SKM-1 treated with dmso at 0.1 percent for 144 hours (cell line): ENCODE data around the gene CRMP1.

Source experiments
- DNase-seq: peaks from one replicate; lab custom pipeline; 2025; ENCODE audit not compliant: unreplicated experiment; lab: John Stamatoyannopoulos, UW

The CRMP1 gene

DNA sequence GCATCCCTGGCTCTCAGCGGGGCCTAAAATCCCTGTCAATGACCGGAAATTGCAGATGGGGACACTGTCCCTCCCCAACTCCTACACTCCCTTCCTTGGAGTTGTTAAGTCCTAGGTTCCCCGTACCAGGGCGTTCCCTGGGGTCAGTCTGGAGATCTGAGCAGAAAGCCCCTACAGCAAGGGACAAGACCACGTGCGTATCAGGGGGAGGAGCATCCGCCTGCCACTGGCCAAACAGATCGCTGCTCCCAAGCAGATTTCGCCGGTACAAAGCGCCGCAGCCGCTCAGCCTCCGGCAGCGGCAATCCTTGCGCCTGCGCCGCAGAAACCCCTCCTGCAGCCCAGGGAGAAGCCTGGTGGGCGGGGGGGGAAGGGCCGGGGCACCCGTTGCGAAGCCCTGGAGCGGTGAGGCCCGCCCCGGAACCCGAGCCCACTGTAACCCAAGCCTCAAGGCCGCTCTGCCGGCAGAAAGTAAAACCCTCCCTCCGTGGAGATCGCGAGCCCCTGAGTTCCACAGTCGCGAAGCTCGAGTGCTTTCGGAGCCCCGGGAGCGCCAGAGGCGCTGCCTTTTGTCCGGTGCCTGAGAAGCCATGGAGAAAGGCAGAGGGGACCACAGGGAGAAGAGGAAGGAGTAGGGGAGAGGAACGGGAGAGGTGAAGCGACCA, 2.7 kb downstream of the CRMP1 start:
- no peak for DNase-seq

DNA sequence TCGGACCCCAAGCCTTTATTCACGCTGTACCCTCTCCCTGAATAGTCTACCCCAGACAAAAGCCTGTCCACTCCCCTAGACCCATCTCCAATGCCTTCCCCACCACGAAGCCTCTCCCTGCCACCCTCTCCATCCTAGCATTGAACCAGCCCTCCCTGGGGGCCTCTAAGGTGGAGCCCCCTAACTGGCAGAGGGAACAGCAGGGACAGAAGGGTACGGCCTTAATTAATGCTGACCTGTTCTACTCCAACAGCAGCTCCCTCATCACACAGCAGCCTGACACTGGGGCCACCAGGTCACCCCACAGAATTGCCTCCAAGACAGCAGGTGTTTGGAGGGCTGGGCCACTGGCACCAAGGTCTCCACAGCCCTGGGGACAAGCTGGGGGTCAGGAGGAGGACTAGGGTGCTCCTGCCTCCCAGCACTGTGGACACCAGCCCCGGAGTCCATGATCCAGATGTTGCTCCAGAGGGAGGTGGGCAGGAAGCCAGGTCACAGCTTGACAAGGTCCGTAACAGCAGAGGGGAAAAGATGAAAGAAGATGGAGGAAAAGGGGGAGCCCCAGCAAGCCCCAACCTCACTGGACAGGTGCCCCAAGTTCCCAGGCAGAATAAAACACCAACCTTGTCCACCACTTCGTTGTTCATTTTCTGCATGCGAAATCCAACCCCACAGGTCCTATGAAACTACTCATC, 3.7 kb downstream of the CRMP1 start:
- DNase-seq: no peak

DNA sequence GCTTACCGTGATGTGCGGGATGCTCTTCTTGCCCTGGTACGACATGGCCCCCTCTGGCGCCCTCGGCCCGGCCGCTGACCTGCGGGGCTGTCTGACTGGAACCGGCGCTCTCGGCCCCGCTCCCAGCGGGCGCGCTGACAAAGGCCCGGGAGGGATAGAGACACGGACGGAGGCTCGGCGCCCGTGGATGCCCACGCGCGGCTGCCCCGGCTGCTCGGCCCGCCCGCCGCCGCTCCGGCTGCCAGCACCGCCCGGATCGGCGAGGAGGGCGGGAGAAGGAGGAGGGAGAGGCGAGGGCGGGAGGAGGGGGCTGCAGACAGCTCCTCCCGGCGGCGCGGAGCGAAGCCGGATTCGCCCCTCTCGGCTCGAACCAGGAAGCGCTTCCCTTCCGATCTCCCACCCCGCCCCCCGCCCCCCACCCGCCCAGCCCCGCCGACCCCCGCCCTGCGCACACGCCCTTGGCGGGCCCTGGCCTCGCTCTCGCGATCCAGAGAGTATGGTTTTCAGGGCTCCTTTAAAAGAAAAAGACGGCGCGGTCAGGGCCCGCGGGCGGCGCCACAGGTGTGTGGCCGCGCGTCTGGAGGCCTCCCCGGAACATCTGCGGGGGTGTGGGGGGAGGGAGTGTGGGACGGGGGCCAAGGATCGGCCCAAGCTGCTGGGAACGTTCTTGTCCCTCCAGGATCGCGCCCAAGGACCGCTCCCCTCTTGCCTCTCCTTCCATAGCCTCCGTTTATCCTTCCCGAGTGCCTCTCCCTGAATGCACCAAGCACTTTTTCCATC, 4.5 kb downstream of the CRMP1 start:
- DNase-seq: no peak

DNA sequence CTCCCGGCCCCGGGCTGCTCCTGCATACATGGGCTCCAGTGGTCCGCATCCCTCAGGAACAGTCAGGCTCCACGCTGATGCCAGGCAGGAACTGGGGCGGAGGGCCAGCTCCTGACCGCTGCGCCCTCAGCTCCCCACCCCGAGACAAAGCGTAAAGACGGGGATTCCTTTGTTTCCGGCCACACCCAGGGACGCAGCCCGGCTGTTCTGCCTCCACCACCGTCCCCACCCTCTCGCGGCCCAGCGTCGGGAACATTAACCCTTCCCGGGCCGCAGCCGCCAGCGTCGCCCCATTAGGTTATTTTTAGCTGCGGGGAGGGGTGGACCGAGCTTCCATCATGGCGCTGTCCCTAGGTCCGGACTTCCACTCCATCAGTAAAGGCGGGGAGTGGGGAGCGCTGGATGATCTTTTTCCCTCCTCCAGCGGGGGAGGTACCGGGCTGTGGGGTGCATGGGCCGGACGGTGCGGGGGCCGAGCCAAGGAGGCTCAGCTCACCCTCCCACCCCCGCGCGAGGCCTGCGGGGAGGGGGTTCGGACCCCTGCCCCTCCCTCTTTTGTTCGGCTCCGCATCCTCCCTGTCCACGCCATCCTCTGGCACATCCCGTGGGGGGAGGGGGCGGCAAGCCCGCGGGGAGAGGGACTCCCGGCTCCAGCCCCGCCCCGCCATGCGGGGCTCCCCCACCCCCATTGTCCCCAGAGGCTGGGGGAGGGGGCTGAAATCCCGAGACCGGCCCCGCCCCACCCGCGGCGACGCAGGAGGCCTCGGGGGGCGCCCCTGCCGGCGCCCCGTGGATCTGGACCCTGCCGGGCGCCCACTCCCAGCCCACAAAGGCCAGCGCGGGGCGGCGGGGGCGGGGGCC, 5.3 kb downstream of the CRMP1 start:
- no peak for DNase-seq

DNA sequence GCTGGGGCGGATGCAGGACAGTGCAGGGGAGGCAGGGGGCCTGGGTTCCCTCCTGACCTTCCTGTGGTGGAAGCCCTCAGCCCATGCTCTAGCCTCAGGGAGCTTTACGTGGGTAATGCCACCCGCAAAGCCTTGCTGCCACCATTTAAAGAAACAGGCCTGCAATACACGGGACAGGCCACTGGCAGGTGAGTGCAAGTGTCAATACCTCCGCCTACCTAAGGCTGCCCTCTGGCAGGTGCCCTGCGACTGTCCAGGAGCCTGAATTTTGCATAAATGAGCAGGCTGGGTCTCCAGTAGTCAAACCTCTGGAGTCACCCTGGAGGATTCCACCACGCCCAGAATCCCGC, 5.9 kb downstream of the CRMP1 start:
- no peak for DNase-seq

DNA sequence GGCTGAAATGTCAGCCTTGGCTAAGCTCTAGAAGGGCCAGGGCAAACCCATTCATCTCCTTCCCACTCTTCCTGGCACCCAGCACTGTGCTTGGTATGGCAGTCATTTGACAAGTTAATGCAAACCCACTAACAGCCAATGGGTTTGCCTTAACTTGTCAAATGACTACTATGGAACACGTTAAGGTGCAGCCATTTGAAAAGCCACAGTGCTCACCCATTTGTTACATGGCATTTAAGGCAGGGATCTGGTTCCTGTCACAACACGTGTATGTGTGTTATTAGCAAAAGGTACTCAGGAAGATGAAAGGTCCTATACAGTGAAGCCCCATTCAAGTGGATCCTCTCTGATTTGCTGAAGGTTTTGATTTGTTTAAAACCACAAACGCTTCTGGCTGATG, 7.2 kb downstream of the CRMP1 start:
- DNase-seq: no peak

DNA sequence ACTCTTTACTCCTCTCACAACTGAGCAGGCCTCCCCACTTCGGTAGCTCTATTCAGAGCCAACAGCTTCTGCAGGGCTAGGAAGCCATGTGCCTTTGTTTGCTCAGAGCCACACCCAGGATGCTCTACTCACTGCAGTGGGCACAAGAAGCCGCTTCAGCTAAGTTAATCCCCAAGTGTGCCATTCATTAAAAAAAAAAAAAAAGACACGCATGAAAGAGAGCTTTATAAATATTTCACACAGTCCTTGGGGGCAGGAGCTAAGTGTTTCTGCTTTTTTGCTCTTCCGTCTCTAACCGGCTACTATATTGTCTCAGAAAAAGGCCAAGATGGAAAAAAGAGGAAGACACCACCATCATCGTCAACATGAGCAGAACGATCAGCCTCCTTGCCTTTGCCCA, 8.1 kb downstream of the CRMP1 start:
- no peak for DNase-seq

DNA sequence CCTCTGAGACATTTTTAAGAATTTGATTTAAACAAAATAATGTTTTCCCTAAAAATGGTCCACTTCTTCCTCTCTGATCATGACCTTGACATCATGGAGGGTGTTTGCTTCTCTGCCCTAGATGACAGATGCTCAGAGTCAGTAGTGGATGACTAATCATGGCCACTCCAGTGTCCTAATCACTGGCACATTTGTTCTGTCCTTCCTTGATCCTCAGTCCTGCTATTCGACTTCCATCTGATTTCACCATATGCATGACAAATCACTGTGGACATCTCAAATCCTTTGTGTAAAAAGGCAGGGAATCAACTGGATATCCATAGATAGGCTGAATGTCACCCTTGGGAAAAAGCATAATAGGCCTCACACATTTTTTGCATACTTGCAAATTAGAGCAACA, 9.0 kb downstream of the CRMP1 start:
- no peak for DNase-seq

DNA sequence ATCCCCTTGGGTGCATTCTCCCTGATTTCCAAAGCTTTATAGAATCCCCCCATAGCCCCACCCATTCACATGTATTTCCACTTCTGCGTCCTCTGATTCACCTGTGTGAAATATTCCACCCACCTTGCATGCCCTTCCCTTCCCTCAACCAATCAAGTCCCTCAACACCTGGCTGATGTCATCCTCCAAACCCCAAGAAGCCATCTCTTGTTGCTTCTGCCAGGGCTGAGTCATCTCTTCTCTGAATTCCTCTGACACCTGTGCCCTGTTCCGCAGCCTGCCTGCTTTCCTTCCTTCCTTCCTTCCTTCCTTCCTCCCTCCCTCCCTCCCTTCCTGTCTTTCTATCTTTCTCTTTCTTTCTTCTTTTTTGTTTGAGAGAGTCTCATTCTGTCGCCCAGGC, 9.9 kb downstream of the CRMP1 start:
- no peak for DNase-seq

DNA sequence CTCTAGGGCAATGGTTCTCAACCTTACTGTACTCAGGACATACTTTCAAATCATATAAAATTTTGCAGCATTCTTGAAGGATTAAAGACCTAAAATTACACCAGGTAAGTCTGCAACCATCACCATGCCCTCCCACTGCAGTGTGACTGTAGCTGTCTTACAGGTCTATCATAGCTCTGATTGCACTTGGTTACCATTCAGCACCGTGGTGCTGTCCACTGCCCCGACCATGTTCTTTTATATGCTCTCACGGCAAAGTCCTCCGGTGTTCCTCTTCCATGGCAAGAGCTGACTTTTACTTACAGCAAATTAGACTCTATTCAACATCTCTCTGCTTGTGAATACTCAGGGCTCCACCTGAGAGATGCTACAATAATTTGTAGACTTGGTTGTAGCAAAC, 11.5 kb downstream of the CRMP1 start:
- no peak for DNase-seq

DNA sequence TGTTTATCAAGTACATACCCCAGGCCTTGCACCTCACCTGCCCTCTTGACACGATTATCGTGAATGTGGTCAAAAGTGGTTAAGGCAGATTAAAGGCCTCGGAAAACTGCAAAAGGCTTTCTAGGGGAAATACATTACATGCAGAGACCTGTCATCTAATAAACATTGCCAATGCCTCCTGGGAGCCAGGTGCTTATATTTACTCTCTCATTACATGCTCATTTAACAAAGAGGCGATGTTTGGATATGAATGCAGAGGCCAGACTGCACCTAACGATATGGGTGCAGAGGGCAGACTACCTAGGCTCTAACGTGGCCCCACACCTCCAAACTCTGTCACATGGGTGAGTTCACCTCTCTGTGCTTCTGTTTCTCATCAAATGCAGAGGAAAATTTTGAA, 14.5 kb downstream of the CRMP1 start:
- DNase-seq: no peak

DNA sequence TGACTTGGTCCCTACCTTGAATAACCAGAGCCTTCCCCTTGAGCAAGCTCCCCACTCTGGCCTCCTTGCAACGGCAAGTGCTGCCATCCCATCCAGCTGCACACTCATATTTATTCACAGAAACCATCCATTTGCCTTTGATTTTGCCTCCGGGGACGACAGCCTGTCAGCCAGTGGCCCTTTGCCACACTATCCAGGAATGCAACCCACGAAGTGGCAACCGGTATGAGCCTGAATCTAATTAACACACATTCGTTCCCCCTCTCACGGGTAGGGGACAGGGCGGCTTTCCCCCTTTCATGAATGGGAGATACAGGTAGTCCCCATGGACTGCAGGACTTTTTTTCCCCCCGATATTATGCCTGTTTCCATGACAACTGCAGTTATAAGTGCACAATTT, 15.5 kb downstream of the CRMP1 start:
- DNase-seq: no peak

DNA sequence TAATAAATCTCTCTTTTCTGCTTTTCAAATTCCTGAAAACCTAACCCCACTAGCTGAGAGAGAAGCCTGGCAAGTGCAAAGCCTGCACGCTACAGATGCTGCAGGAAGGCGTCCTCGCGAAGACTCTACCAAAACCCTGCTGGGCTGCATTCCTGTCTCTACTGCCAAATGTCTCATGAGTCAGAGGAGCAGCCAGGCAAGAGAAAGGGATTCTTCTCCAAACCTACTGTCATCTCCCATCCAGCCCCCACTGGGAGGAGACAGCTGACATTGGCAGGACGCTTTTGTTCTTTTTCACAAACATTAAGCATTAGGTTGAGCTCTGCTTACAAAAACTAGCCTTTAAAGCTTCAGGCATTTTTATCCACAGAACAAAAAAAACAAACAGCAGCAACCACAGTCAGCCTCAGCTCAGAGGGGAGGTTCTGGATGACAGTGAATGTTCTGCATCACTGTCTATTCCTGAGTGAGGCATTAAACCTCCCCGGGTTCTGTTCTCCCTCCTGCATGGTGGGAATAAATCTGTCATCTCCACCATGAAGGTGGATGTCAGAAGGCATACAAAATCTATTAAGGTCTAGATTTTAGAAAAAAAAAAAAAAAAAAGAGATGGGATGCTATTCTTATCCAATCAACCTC, 18.0 kb downstream of the CRMP1 start:
- DNase-seq: no peak

DNA sequence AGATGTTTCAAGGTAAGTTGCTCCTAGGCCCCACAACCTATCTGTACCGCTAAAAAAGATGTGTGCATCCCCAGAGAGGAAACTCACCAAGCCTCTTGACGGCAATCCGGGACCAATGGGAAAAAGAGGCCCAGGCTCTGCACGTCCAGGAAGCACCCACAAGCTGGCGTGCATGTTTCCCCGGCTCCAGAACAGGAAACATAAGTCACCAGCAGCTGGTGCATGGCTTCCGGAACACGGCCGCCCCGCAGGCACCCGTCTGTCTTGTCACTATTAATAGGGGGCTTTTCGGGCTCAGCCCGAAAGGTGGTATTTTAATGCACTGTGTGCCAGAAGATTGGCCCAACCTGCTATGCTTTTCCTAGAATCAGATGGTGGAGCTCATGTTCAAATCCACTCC, 22.2 kb downstream of the CRMP1 start:
- DNase-seq: no peak

DNA sequence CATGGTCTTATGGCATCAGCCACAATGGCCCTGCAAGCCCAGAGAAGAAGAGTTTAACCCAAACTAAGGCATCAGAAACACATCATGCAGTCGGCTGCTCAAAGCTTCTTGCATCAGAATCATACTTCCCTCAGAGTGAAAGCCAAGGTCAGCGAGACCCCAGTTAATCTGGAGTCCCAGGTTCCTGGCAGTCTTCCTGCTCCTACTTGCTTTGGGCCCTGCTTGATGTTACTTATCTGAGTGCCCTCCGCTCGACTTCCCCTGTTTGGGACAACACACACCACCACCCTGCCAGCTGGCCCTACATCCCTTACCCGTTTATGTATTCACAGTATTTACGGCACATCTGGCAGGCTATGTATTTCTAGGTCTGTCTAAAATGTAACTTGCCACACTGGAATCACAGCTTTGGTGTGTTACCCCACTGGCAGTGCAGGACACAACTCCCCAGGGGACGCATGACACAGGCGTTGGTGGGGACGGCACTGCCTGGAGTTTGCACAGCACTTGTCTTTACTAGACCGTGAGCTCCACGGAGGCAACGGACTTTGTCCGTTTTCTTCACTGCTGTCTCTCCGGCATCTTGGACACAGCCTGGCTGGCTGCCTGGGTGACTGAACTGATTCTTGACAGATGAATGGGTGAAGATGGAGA, 22.8 kb downstream of the CRMP1 start:
- DNase-seq: no peak

DNA sequence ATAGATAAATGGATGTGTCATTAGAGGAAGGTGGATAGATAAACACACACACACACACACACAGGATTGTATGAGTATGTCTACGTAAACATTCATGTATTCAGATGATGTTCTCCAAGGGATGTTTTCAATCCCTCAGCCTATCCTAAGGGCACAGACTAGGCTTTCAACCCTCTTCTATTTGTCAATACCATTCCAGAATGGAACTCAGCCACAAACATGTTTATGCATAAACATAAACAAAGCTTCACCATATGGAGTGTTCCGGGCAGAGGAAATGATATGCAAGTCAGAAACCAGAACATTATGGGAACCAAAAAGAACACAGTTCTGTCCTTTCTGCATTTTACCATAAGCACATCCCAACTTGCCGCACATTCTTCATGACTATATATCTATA, 25.0 kb downstream of the CRMP1 start:
- DNase-seq: no peak

DNA sequence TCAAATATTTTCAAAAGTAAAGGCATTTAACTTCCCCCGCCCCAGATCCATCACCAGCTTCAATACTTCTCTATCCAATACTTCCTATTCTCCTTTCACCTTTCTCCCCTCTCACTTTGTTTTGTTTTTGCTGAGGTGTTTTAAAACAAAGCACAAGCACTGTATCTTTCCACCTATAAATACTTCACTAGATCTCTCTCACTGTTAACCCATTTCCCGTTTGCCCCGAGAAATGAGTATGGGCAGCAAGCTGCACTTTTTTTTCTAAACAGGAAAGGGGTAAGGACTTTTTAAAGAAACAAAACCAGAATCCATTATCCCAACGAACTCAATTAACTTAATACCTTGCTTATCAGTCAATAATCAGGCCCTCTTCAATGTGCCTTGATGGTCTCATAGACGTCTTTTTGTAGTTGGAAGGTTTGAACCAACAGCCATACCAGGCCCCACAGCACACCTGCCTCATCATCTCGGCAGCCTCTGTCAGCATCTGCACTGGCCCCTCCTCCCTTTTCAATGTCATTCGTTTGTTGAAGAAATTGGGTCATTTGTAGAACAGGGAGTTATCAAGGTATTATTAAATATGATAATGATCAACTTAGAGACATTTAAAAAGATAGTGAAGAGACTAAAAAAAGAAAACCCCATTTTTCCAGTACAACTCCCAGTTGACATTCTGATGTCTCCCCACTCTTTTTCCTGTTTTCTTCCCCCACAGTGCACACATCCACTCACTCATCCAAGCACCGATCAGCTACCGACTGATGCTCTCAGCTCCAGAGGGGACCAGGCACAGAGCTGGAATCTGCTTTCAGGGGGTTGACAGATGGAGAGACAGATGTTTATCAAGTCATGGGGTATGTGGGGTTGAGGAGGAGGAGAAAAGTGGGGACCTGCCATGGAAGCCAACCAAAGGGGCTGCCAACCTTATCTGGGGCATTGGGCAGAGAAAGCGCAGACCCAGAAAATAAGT, 25.8 kb downstream of the CRMP1 start:
- no peak for DNase-seq

DNA sequence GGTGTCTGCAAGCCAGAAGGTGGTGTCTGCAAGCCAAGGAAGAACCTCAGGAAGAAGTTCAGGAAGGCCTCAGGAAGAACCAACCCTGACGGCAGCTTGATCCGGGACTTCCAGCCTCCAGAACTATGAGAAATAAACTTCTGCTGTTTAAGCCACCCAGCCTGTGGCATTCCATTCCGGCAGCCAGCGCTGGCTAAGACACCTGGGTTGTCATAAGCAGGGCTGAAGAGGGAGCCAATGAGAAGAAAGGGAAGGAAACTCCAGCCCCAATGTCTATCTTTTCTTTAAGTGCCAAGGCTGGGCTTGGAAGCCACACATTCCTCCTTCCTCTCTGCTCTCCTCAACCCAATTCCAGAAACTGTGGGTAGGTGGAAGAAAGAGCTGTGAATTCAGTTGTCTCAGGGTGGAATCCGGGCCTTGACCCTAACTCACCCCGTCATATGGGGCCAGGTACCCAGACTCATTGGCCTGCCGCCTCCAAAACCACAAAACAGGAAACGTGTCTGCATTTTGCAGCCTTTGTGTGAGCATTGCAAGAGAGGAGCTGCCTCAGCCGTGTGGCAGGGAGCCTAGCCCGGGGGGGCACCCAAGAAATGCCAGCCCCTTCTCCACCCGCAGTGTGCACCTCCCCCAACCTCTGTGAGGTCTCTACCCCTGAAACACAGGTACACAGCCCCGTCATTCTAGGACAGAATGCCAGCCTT, 26.8 kb downstream of the CRMP1 start:
- DNase-seq: peak; percentile 47
